Ishikawa (cell line): ENCODE results near the gene PIGV.

Source experiments
- CEBPB ChIP-seq: IDR thresholded peaks from 2 replicates; pipeline ENCODE4 v1.6.1; 2012
- MAX ChIP-seq: IDR thresholded peaks from 2 replicates; pipeline ENCODE4 v1.6.1; 2012
- NFIC ChIP-seq: IDR thresholded peaks from 2 replicates; pipeline ENCODE4 v1.6.1; 2012
- REST ChIP-seq: IDR thresholded peaks from 2 replicates; pipeline ENCODE4 v1.6.1; 2012; ENCODE audit warnings: low read depth, mild to moderate bottlenecking

- no peak for TF ChIP-seq MAX
- TF ChIP-seq REST, result no peak
- peak; percentile 70 for TF ChIP-seq NFIC
- no peak for TF ChIP-seq CEBPB
These were observed 3.5 kb upstream of the PIGV start for GRCh38 chr1:26784023-26784871.
